Brain microvascular endothelial cell (primary cell): Measurements from ENCODE around the gene RAB17.

ENCODE experiments used
- DNase-seq: peaks from one replicate; pipeline ENCODE4 v3.0.0-alpha.2; 2020
- H3K27ac ChIP-seq: fragments of 250-450 bp; sonication (Bioruptor Pico); 2 replicates; pipeline ENCODE4 v1.5.1; 2020; ENCODE audit warnings: mild to moderate bottlenecking, moderate library complexity
- H3K27me3 ChIP-seq: fragments of 250-450 bp; sonication (Bioruptor Pico); replicated peaks from 2 replicates; pipeline ENCODE4 v1.5.1; 2020; ENCODE audit warnings: mild to moderate bottlenecking
- H3K36me3 ChIP-seq: fragments of 250-450 bp; sonication (Bioruptor Pico); replicated peaks from 2 replicates; pipeline ENCODE4 v1.5.1; 2020; ENCODE audit warnings: mild to moderate bottlenecking
- H3K4me3 ChIP-seq: 2 replicates; pipeline ENCODE4 v1.5.1; 2011; ENCODE audit warnings: low read depth, mild to moderate bottlenecking, control low read depth, low read length, moderate library complexity
- CTCF ChIP-seq: IDR thresholded peaks from 2 replicates; pipeline ENCODE4 v1.5.1; 2011; ENCODE audit warnings: low read depth, mild to moderate bottlenecking, moderate library complexity, low read length, control low read depth, inconsistent platforms; ENCODE audit errors: missing control alignments
- in situ Hi-C: cut with HindIII; loops from 2 replicates; pipeline ENCODE4 v1.10.0; 2017; ENCODE audit warnings: low sequenced_read_pairs, low pct_ligation_motif_present

RAB17 gene

GRCh38 chr2:237546040-237546875, 44.3 kb downstream of the RAB17 start:
- in situ Hi-C loops: no loop called here
- no peak for TF ChIP-seq CTCF
- H3K4me3 ChIP-seq: no peak overlapping the region
- no peak for DNase-seq
- peaks cover 55% of the 10 kb centered on the region for H3K36me3 ChIP-seq
- no peak overlapping the region for H3K27ac ChIP-seq
- no peaks in the 10 kb centered on the region for H3K27me3 ChIP-seq

GRCh38 chr2:237542001-237542704, 48.4 kb downstream of the RAB17 start:
- Histone ChIP-seq H3K4me3 (no peak overlapping the region), H3K36me3 (peaks cover 42% of the 10 kb centered on the region), H3K27ac (no peak overlapping the region), H3K27me3 (no peaks in the 10 kb centered on the region)
- in situ Hi-C loops: no loop called here
- TF ChIP-seq CTCF: no peak
- DNase-seq: no peak

- in situ Hi-C loops: no loop called here
- no peak for DNase-seq
- peaks cover 41% of the 10 kb centered on the region for H3K36me3 ChIP-seq
- no peaks in the 10 kb centered on the region for H3K27me3 ChIP-seq
- no peak overlapping the region for H3K27ac ChIP-seq
- H3K4me3 ChIP-seq: no peak overlapping the region
- TF ChIP-seq CTCF: no peak
These were observed 49.3 kb downstream of the RAB17 start for GRCh38 chr2:237541243-237541642.

- H3K27ac ChIP-seq: no peak overlapping the region
- in situ Hi-C loops: no loop called here
- peak; percentile 40 for DNase-seq
- no peak overlapping the region for H3K4me3 ChIP-seq
- peaks cover 43% of the 10 kb centered on the region for H3K36me3 ChIP-seq
- TF ChIP-seq CTCF: no peak
- no peaks in the 10 kb centered on the region for H3K27me3 ChIP-seq
These were observed 49.7 kb downstream of the RAB17 start for GRCh38 chr2:237540823-237541222.

- TF ChIP-seq CTCF: no peak
- DNase-seq: no peak
- peaks cover 45% of the 10 kb centered on the region for H3K36me3 ChIP-seq
- in situ Hi-C loops: no loop called here
- H3K4me3 ChIP-seq: no peak overlapping the region
- H3K27ac ChIP-seq: no peak overlapping the region
- H3K27me3 ChIP-seq: no peaks in the 10 kb centered on the region
These were observed 50.2 kb downstream of the RAB17 start for GRCh38 chr2:237540223-237540775.
